ENCODE measurements around the gene CFB.
A peak's percentile ranks its signal among the peaks of the same experiment; 100 is the strongest.

Gene CFB

GRCh38 chr6:31943742-31944141, 2.2 kb upstream of the CFB start:
- TF ChIP-seq CTCF (conservative IDR thresholded peaks at IDR 0.05; ENCODE audit: low read length): no peak
- no peak for DNase-seq (ENCODE audit: low read depth)
- no peak overlapping the region for H3K4me3 ChIP-seq (ENCODE audit: low read length)

- H3K4me3 ChIP-seq (ENCODE audit: low read length): peak overlapping the region; percentile 42
- no peak for TF ChIP-seq CTCF (conservative IDR thresholded peaks at IDR 0.05; ENCODE audit: low read length)
- DNase-seq (ENCODE audit: low read depth): no peak
These were observed 765 bp upstream of the CFB start for GRCh38 chr6:31945154-31945506.

- no peak for TF ChIP-seq CTCF (conservative IDR thresholded peaks at IDR 0.05; ENCODE audit: low read length)
- no peak for DNase-seq (ENCODE audit: low read depth)
- H3K4me3 ChIP-seq (ENCODE audit: low read length): peak overlapping the region; percentile 42
These were observed 533 bp downstream of the CFB start for GRCh38 chr6:31946370-31946885.

- no peak for DNase-seq (ENCODE audit: low read depth)
- no peak for TF ChIP-seq CTCF (conservative IDR thresholded peaks at IDR 0.05; ENCODE audit: low read length)
- no peak overlapping the region for H3K4me3 ChIP-seq (ENCODE audit: low read length)
These were observed 1.3 kb downstream of the CFB start for GRCh38 chr6:31947070-31947675.

- TF ChIP-seq CTCF (conservative IDR thresholded peaks at IDR 0.05; ENCODE audit: low read length): no peak
- no peak for DNase-seq (ENCODE audit: low read depth)
These were observed 2.0 kb downstream of the CFB start for GRCh38 chr6:31947864-31948263.

GRCh38 chr6:31948306-31948705, 2.4 kb downstream of the CFB start:
- TF ChIP-seq CTCF (conservative IDR thresholded peaks at IDR 0.05; ENCODE audit: low read length): no peak
- DNase-seq (ENCODE audit: low read depth): no peak

More at GRCh38 chr6:31947864-31948263, 2.0 kb downstream of the CFB start:
- no peak overlapping the region for H3K4me3 ChIP-seq (ENCODE audit: low read length)

GRCh38 chr6:31948753-31949413, 3.0 kb downstream of the CFB start:
- no peak overlapping the region for H3K4me3 ChIP-seq (ENCODE audit: low read length)
- no peak for DNase-seq (ENCODE audit: low read depth)
- no peak for TF ChIP-seq CTCF (conservative IDR thresholded peaks at IDR 0.05; ENCODE audit: low read length)

More at GRCh38 chr6:31948306-31948705, 2.4 kb downstream of the CFB start:
- H3K4me3 ChIP-seq (ENCODE audit: low read length): no peak overlapping the region

Data from AG10803 (cell line).